ENCODE measurements around the gene PDF. TPM values are rescaled to one million over a fixed set of nuclear protein-coding genes. Genes with fewer than 3 reads are reported as not detected.
"Not testable (repeated sequence)": the region's sequence is repeated elsewhere in the genome, so short reads cannot be mapped to it uniquely, and the experiment has no call there.

PDF gene
- total RNA-seq, 1 experiment from 2014 or later, result 23.1 TPM

GRCh38 chr16:69363281-69363717, 32.9 kb upstream of the PDF start:
- ATAC-seq (no peak), DNase-seq (ENCODE audit: low read depth, low spot score) (no peak)
- no peaks in the 10 kb centered on the region for H3K9me3 ChIP-seq (ENCODE audit: control insufficient read depth, insufficient read depth, low read depth, low read length)
- in situ Hi-C loops (cut with HindIII; ENCODE audit: low pct_unique_long_range_greater_than_20kb, low sequenced_read_pairs), result no loop called here
- no peak overlapping the region for H3K27ac ChIP-seq (ENCODE audit: low read length)
- ChIA-PET POLR2A (interaction anchor here (0.7 kb wide), 1 partner anchor 21 kb away, joined by 3 read pairs; no protein-coding TSS in a partner anchor), CTCF (no interaction called here)
- H3K36me3 ChIP-seq (ENCODE audit: control insufficient read depth, insufficient read depth, low read length), result no peaks in the 10 kb centered on the region; the same call in 1 of the 2 replicates
- no peaks in the 10 kb centered on the region for H3K27me3 ChIP-seq (ENCODE audit: control insufficient read depth, insufficient read depth, low read length)
- H3K4me3 ChIP-seq (ENCODE audit: low read depth in 2 of 2, low read length in 2 of 2), result no peak overlapping the region
- no peak for TF ChIP-seq REST (IDR thresholded peaks at IDR 0.05; ENCODE audit: insufficient read depth in 1 of 2, low read depth in 2 of 2, low read length in 1 of 2)
- TF ChIP-seq POLR2AphosphoS5 (IDR thresholded peaks at IDR 0.05; ENCODE audit: low read depth, low read length), result no peak
- TF ChIP-seq CTCF (IDR thresholded peaks at IDR 0.05), result no peak
- no peak for TF ChIP-seq SIN3A (IDR thresholded peaks at IDR 0.05; ENCODE audit: borderline replicate concordance, insufficient read depth, low read depth, low read length)
- TF ChIP-seq TCF7L2 (IDR thresholded peaks at IDR 0.05; ENCODE audit: low read depth, low read length), result no peak
- H3K4me1 ChIP-seq (ENCODE audit: control insufficient read depth, insufficient read depth, low read length), result no peaks in the 10 kb centered on the region
- no TSS peak for BruUV-seq (replicated peaks)
- intact Hi-C loops (cut with micrococcal nuclease; ENCODE audit: unreplicated experiment), result no loop called here

- H3K9me3 ChIP-seq (ENCODE audit: control insufficient read depth, insufficient read depth, low read depth, low read length); H3K36me3 ChIP-seq (ENCODE audit: control insufficient read depth, insufficient read depth, low read length); H3K27me3 ChIP-seq (ENCODE audit: control insufficient read depth, insufficient read depth, low read length); CTCF ChIA-PET; H3K4me3 ChIP-seq (ENCODE audit: low read depth in 2 of 2, low read length in 2 of 2); H3K27ac ChIP-seq (ENCODE audit: low read length); ATAC-seq; H3K4me1 ChIP-seq (ENCODE audit: control insufficient read depth, insufficient read depth, low read length); in situ Hi-C loops (cut with HindIII; ENCODE audit: low pct_unique_long_range_greater_than_20kb, low sequenced_read_pairs); intact Hi-C loops (cut with micrococcal nuclease; ENCODE audit: unreplicated experiment); BruUV-seq (replicated peaks); POLR2A ChIA-PET; DNase-seq (ENCODE audit: low read depth, low spot score): not testable (repeated sequence)
These were observed 29.7 kb upstream of the PDF start for GRCh38 chr16:69360070-69360469.

GRCh38 chr16:69351309-69352027, 21.1 kb upstream of the PDF start, which contains the start of gene TMED6:
Gene TMED6, minus strand, starts transcription at chr16:69351786. Its CDS starts 33 bp downstream, at chr16:69351753.
- no peaks in the 10 kb centered on the region for H3K9me3 ChIP-seq (ENCODE audit: control insufficient read depth, insufficient read depth, low read depth, low read length)
- CTCF ChIA-PET, result no interaction called here
- DNase-seq (ENCODE audit: low read depth, low spot score) (no peak), ATAC-seq (no peak)
- POLR2A ChIA-PET, result no interaction called here
- no peak within 1 kb of the TSS for H3K4me3 ChIP-seq (ENCODE audit: low read depth in 2 of 2, low read length in 2 of 2)
- peaks cover 2% of the 10 kb centered on the region; the same call in 1 of the 2 replicates for H3K36me3 ChIP-seq (ENCODE audit: control insufficient read depth, insufficient read depth, low read length)
- H3K27me3 ChIP-seq (ENCODE audit: control insufficient read depth, insufficient read depth, low read length), result no peaks in the 10 kb centered on the region
- no peak within 1 kb of the TSS for H3K27ac ChIP-seq (ENCODE audit: low read length)
- no peaks in the 10 kb centered on the region for H3K4me1 ChIP-seq (ENCODE audit: control insufficient read depth, insufficient read depth, low read length)
- TF ChIP-seq TCF7L2 (IDR thresholded peaks at IDR 0.05; ENCODE audit: low read depth, low read length) (no peak), REST (IDR thresholded peaks at IDR 0.05; ENCODE audit: insufficient read depth in 1 of 2, low read depth in 2 of 2, low read length in 1 of 2) (no peak), CTCF (IDR thresholded peaks at IDR 0.05) (no peak), POLR2AphosphoS5 (IDR thresholded peaks at IDR 0.05; ENCODE audit: low read depth, low read length) (no peak), SIN3A (IDR thresholded peaks at IDR 0.05; ENCODE audit: borderline replicate concordance, insufficient read depth, low read depth, low read length) (no peak)
- intact Hi-C loops (cut with micrococcal nuclease; ENCODE audit: unreplicated experiment) (no loop called here), in situ Hi-C loops (cut with HindIII; ENCODE audit: low pct_unique_long_range_greater_than_20kb, low sequenced_read_pairs) (no loop called here)
- BruUV-seq (replicated peaks), result no TSS peak

Data from Panc1 (cell line).